HepG2 (cell line): ENCODE results near the gene ERCC6L2. TPM values are rescaled to one million over a fixed set of nuclear protein-coding genes. Genes with fewer than 3 reads are reported as not detected.

Experiments used
- AKAP8 ChIP-seq: sonication (generic); formaldehyde crosslinking; IDR thresholded peaks from 2 replicates; pipeline ENCODE4 v1.5.1; 2020; ENCODE audit warnings: mild to moderate bottlenecking, missing genetic modification reagents
- BHLHE40 ChIP-seq: IDR thresholded peaks from 2 replicates; pipeline ENCODE4 v1.6.1; 2011; ENCODE audit warnings: low read length, improper control_type of control experiment
- CBFB ChIP-seq: sonication (generic); formaldehyde crosslinking; IDR thresholded peaks from 2 replicates; pipeline ENCODE4 v1.4.0; 2020; ENCODE audit warnings: missing genetic modification reagents
- ERF ChIP-seq: IDR thresholded peaks from 2 replicates; pipeline ENCODE4 v1.6.1; 2018; ENCODE audit warnings: missing biosample characterization, missing genetic modification reagents
- FLYWCH1 ChIP-seq: sonication (generic); formaldehyde crosslinking; IDR thresholded peaks from 2 replicates; pipeline ENCODE4 v1.8.1; 2023; ENCODE audit warnings: mild to moderate bottlenecking, missing genetic modification reagents
- GABPA ChIP-seq, 2 experiments: IDR thresholded peaks; 2 replicates each; pipeline ENCODE4 v1.6.1; 2011 to 2016; ENCODE audit warnings: low read depth in 2 of 2, low read length in 1 of 2, missing biosample characterization in 1 of 2, missing genetic modification characterization in 1 of 2
- HOXA9 ChIP-seq: sonication (generic); formaldehyde crosslinking; IDR thresholded peaks from 2 replicates; pipeline ENCODE4 v1.8.1; 2022; ENCODE audit warnings: missing genetic modification reagents, mild to moderate bottlenecking, moderate library complexity, borderline replicate concordance
- JUN ChIP-seq: sonication (generic); formaldehyde crosslinking; IDR thresholded peaks from 2 replicates; pipeline ENCODE4 v1.4.0; 2020; ENCODE audit warnings: mild to moderate bottlenecking, missing genetic modification reagents
- MAFG ChIP-seq: sonication (generic); formaldehyde crosslinking; IDR thresholded peaks from 2 replicates; pipeline ENCODE4 v1.5.1; 2020; ENCODE audit warnings: mild to moderate bottlenecking, missing genetic modification reagents
- MEIS1 ChIP-seq: sonication (generic); formaldehyde crosslinking; IDR thresholded peaks from 2 replicates; pipeline ENCODE4 v1.9.0; 2021; ENCODE audit warnings: mild to moderate bottlenecking, missing genetic modification reagents, moderate library complexity, borderline replicate concordance
- MTA3 ChIP-seq: sonication (generic); formaldehyde crosslinking; IDR thresholded peaks from 2 replicates; pipeline ENCODE4 v1.4.0; 2020; ENCODE audit warnings: missing genetic modification reagents
- NONO ChIP-seq, 2 experiments: fragments of 450-650 bp in 1 of 2; sonication (generic) in 1 of 2; formaldehyde crosslinking in 1 of 2; IDR thresholded peaks in 1 of 2; conservative IDR thresholded peaks in 1 of 2; 2 replicates each; pipeline versions ENCODE4 v1.6.1 to v1.8.0; 2017 to 2022; ENCODE audit warnings: mild to moderate bottlenecking in 1 of 2, missing genetic modification reagents in 1 of 2, moderate library complexity in 1 of 2
- RBM39 ChIP-seq: fragments of 200-400 bp; formaldehyde crosslinking; IDR thresholded peaks from one replicate; pipeline ENCODE4 v1.6.1; 2018; ENCODE audit warnings: antibody characterized with exemption, mild to moderate bottlenecking, low read depth, low read length; ENCODE audit not compliant: poor library complexity, severe bottlenecking
- SRSF9 ChIP-seq: fragments of 200-400 bp; formaldehyde crosslinking; IDR thresholded peaks from 2 replicates; pipeline ENCODE4 v1.6.1; 2018; ENCODE audit warnings: borderline replicate concordance, mild to moderate bottlenecking, low read depth, low read length; ENCODE audit not compliant: insufficient read depth, poor library complexity, severe bottlenecking
- TEAD3 ChIP-seq: optimal IDR thresholded peaks from 2 replicates; pipeline ENCODE3; 2016; ENCODE audit warnings: borderline replicate concordance
- ZNF263 ChIP-seq: sonication (generic); formaldehyde crosslinking; IDR thresholded peaks from 2 replicates; pipeline ENCODE4 v1.4.0; 2020; ENCODE audit warnings: missing genetic modification reagents
- ZNF382 ChIP-seq: sonication (generic); formaldehyde crosslinking; IDR thresholded peaks from 2 replicates; pipeline ENCODE4 v1.5.0; 2020; ENCODE audit warnings: missing genetic modification reagents, mild to moderate bottlenecking, borderline replicate concordance
- ZNF607 ChIP-seq: sonication (generic); formaldehyde crosslinking; IDR thresholded peaks from 2 replicates; pipeline ENCODE4 v1.5.1; 2020; ENCODE audit warnings: missing genetic modification reagents, mild to moderate bottlenecking, borderline replicate concordance
- ZNF720 ChIP-seq: sonication (generic); formaldehyde crosslinking; IDR thresholded peaks from 2 replicates; pipeline ENCODE4 v1.4.0; 2020; ENCODE audit warnings: missing genetic modification reagents
- ZNF780A ChIP-seq: sonication (generic); formaldehyde crosslinking; IDR thresholded peaks from 2 replicates; pipeline ENCODE4 v1.8.0; 2022; ENCODE audit warnings: mild to moderate bottlenecking, missing genetic modification reagents, moderate library complexity
- polyA plus RNA-seq, 8 experiments: library from polyadenylated mRNA; depleted of rRNA in 3 of 8; stranded (reverse) in 7 of 8; unstranded in 1 of 8; fragments of >200 nt; fragmentation: Illumina TruSeq in 4 of 8; extraction: Trizol in 4 of 8; gene quantifications; 2 replicates each; pipeline versions ENCODE4 v1.2.1 to v1.2.3, GENCODE V29; 2011 to 2016; ENCODE audit warnings: low read depth in 4 of 8, missing spikeins in 1 of 8, mixed read lengths in 1 of 8; ENCODE audit not compliant: insufficient read depth in 1 of 8
- total RNA-seq, 5 experiments: library from RNA; depleted of rRNA; stranded (reverse); fragments of >200 nt; fragmentation: Illumina TruSeq; extraction: Trizol; gene quantifications; 2 replicates each; pipeline ENCODE4 v1.2.3, GENCODE V29; 2016; ENCODE audit warnings: low read depth in 1 of 5
- TF ChIP-seq, protein P1 (sequence below): sonication (generic); formaldehyde crosslinking; conservative IDR thresholded peaks from 2 replicates; pipeline ENCODE4 v1.4.0; 2020; ENCODE audit warnings: missing genetic modification reagents
- TF ChIP-seq, protein P2 (sequence below): sonication (generic); formaldehyde crosslinking; IDR thresholded peaks from 2 replicates; pipeline ENCODE4 v1.4.0; 2020; ENCODE audit warnings: missing genetic modification reagents, mild to moderate bottlenecking, borderline replicate concordance
- TF ChIP-seq, protein P3 (sequence below): IDR thresholded peaks from 2 replicates; pipeline ENCODE4 v1.6.1; 2012; ENCODE audit warnings: low read depth, low read length, improper control_type of control experiment

Gene ERCC6L2
- total and polyA plus RNA-seq, 2 of the 13 experiments (the other 11 are each of a cell fraction or from before 2014, with no cell fraction given): 13.4 to 45.9 TPM

DNA sequence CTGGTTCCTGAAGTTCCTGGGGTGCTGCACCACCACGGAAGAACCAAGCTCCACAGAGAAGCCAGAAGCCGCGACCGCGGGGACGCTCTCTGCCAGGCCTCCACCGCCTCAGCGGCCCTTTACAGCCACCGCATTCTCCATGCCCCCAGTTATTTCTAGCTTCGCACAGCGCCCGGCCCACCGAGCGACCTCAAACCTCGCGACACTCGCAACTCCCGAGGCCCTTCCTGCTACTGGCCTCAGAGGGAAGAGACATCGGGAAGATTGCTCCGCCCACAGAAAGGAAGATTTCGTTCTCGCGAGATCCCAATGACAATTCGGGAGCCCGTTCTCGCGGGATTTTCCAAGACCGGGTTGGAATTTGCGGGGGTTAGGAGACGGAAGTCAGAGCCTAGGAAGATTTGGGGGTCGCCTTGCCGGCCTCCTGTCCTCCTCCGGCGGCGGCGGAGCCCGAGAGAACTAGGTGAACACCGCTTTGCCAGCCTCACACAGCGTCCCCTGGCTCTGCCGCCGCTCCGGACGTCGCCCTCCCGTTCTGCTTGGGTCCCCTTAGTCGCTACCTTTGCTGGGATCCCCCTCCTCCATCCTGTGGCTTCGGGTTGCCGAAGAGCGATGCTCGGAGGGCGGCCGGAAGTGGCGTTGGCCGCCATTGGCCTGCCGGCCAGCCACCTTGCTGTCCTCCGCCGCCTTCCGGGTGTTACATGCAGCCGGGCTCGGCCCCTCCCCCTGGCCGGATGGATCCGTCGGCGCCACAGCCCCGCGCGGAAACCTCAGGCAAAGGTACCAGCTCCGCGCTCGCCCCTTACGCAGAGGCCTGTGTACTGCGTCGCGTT, at the start of gene ERCC6L2 (continued):
- TF ChIP-seq, protein P1, sequence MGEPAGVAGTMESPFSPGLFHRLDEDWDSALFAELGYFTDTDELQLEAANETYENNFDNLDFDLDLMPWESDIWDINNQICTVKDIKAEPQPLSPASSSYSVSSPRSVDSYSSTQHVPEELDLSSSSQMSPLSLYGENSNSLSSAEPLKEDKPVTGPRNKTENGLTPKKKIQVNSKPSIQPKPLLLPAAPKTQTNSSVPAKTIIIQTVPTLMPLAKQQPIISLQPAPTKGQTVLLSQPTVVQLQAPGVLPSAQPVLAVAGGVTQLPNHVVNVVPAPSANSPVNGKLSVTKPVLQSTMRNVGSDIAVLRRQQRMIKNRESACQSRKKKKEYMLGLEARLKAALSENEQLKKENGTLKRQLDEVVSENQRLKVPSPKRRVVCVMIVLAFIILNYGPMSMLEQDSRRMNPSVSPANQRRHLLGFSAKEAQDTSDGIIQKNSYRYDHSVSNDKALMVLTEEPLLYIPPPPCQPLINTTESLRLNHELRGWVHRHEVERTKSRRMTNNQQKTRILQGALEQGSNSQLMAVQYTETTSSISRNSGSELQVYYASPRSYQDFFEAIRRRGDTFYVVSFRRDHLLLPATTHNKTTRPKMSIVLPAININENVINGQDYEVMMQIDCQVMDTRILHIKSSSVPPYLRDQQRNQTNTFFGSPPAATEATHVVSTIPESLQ (CRISPR knock-in tag): no peak
- TF ChIP-seq ERF (CRISPR knock-in tag) (peak; percentile 62; the same call in 1 of the 2 replicates), SRSF9 (no peak), MAFG (CRISPR knock-in tag) (no peak), BHLHE40 (peak; percentile 47; the same call in 1 of the 2 replicates), RBM39 (peak; percentile 92), JUN (no peak; the same call in none of the 2 replicates), FLYWCH1 (CRISPR knock-in tag) (no peak), NONO (IDR thresholded peaks at IDR 0.05) (no peak), NONO (CRISPR knock-in tag; conservative IDR thresholded peaks at IDR 0.05) (peak; percentile 90), ZNF263 (CRISPR knock-in tag) (peak; percentile 68), ZNF382 (CRISPR knock-in tag) (no peak), MTA3 (CRISPR knock-in tag) (no peak), HOXA9 (CRISPR knock-in tag) (no peak), AKAP8 (CRISPR knock-in tag) (no peak), ZNF607 (CRISPR knock-in tag) (peak; percentile 86), GABPA (IDR thresholded peaks at IDR 0.05; ENCODE audit: low read depth, low read length) (peak; percentile 99), GABPA (CRISPR knock-in tag; IDR thresholded peaks at IDR 0.05; ENCODE audit: low read depth) (peak; percentile 96), TEAD3 (CRISPR knock-in tag) (peak; percentile 63), CBFB (CRISPR knock-in tag) (peak; percentile 81), MEIS1 (CRISPR knock-in tag) (peak; percentile 29; the same call in 1 of the 2 replicates), ZNF720 (no peak), ZNF780A (CRISPR knock-in tag) (0 out of 2 replicates have a peak, but pooled peaks have one; percentile 3)
- TF ChIP-seq, protein P2, sequence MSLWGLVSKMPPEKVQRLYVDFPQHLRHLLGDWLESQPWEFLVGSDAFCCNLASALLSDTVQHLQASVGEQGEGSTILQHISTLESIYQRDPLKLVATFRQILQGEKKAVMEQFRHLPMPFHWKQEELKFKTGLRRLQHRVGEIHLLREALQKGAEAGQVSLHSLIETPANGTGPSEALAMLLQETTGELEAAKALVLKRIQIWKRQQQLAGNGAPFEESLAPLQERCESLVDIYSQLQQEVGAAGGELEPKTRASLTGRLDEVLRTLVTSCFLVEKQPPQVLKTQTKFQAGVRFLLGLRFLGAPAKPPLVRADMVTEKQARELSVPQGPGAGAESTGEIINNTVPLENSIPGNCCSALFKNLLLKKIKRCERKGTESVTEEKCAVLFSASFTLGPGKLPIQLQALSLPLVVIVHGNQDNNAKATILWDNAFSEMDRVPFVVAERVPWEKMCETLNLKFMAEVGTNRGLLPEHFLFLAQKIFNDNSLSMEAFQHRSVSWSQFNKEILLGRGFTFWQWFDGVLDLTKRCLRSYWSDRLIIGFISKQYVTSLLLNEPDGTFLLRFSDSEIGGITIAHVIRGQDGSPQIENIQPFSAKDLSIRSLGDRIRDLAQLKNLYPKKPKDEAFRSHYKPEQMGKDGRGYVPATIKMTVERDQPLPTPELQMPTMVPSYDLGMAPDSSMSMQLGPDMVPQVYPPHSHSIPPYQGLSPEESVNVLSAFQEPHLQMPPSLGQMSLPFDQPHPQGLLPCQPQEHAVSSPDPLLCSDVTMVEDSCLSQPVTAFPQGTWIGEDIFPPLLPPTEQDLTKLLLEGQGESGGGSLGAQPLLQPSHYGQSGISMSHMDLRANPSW (CRISPR knock-in tag): peak; percentile 48; the same call in 1 of the 2 replicates
- TF ChIP-seq, protein P3, sequence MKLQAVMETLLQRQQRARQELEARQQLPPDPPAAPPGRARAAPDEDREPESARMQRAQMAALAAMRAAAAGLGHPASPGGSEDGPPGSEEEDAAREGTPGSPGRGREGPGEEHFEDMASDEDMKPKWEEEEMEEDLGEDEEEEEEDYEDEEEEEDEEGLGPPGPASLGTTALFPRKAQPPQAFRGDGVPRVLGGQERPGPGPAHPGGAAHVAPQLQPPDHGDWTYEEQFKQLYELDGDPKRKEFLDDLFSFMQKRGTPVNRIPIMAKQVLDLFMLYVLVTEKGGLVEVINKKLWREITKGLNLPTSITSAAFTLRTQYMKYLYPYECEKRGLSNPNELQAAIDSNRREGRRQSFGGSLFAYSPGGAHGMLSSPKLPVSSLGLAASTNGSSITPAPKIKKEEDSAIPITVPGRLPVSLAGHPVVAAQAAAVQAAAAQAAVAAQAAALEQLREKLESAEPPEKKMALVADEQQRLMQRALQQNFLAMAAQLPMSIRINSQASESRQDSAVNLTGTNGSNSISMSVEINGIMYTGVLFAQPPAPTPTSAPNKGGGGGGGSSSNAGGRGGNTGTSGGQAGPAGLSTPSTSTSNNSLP: no peak
